ENCODE data around the gene TMEM154.

The TMEM154 gene

DNA sequence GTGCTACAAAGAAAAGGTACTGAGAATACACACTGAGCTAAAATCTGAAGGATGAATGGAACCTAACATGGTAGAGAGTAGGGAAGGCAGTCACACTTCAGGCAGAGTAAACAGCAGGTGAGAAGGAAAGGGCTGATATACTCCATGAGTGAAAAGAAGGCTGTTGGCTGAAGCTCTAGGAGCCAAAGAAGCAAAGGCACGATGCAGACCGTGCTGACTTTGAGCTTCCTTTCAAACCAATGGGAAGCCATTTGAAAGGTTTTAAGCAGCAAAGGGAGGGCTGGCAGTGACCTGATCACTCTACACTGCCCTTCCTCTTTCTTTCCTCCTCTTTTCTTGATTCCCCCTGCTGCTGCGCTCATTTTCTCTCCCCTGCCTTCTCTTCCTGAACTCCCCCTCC, 66.4 kb downstream of the TMEM154 start:
- Histone ChIP-seq H3K4me1 (ENCODE audit: low read length) (peaks cover 7% of the 10 kb centered on the region), H3K9ac (ENCODE audit: low read length) (no peak overlapping the region), H2AFZ (ENCODE audit: low read depth, low read length) (no peak overlapping the region), H4K20me1 (ENCODE audit: insufficient read depth, low read length) (no peaks in the 10 kb centered on the region), H3K27ac (ENCODE audit: low read length) (no peak overlapping the region), H3K9me3 (ENCODE audit: insufficient read depth, low read length) (no peaks in the 10 kb centered on the region), H3K36me3 (replicated peaks; ENCODE audit: low read depth, low read length) (no peaks in the 10 kb centered on the region), H3K4me2 (ENCODE audit: low read length) (no peak overlapping the region), H3K79me2 (ENCODE audit: low read length) (no peaks in the 10 kb centered on the region), H3K27me3 (ENCODE audit: low read depth, low read length) (peaks cover 35% of the 10 kb centered on the region), H3K4me3 (ENCODE audit: low read length) (no peak overlapping the region)
- TF ChIP-seq, protein P1, sequence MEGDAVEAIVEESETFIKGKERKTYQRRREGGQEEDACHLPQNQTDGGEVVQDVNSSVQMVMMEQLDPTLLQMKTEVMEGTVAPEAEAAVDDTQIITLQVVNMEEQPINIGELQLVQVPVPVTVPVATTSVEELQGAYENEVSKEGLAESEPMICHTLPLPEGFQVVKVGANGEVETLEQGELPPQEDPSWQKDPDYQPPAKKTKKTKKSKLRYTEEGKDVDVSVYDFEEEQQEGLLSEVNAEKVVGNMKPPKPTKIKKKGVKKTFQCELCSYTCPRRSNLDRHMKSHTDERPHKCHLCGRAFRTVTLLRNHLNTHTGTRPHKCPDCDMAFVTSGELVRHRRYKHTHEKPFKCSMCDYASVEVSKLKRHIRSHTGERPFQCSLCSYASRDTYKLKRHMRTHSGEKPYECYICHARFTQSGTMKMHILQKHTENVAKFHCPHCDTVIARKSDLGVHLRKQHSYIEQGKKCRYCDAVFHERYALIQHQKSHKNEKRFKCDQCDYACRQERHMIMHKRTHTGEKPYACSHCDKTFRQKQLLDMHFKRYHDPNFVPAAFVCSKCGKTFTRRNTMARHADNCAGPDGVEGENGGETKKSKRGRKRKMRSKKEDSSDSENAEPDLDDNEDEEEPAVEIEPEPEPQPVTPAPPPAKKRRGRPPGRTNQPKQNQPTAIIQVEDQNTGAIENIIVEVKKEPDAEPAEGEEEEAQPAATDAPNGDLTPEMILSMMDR (IDR thresholded peaks at IDR 0.05; ENCODE audit: low read depth, low read length), result no peak
- no peak for TF ChIP-seq EZH2phosphoT487 (IDR thresholded peaks at IDR 0.05; ENCODE audit: low read depth)

DNA sequence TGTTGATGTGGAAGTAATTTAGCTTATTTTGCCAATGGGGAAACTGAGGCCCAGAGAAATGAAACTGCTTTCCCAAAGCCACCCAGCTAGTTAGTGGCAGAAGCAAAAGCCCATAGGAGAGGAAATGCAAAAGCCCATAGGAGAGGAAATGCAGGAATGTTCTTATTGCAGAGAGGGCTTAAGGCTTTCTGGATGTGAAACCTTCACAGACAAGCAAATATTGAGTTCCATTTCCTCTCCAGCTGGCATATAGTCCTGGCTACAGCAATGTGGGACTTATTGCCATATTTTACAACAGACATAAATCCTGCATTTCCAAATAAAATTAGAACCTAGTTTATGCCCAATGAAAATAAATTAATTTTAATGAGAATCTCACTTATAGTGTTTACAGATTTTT, 69.7 kb downstream of the TMEM154 start:
- Histone ChIP-seq H3K79me2 (ENCODE audit: low read length) (no peaks in the 10 kb centered on the region), H3K9me3 (ENCODE audit: insufficient read depth, low read length) (no peaks in the 10 kb centered on the region), H3K27ac (ENCODE audit: low read length) (no peak overlapping the region), H4K20me1 (ENCODE audit: insufficient read depth, low read length) (no peaks in the 10 kb centered on the region), H3K36me3 (replicated peaks; ENCODE audit: low read depth, low read length) (no peaks in the 10 kb centered on the region), H3K9ac (ENCODE audit: low read length) (no peak overlapping the region), H3K4me1 (ENCODE audit: low read length) (peaks cover 7% of the 10 kb centered on the region), H3K4me2 (ENCODE audit: low read length) (no peak overlapping the region), H3K4me3 (ENCODE audit: low read length) (no peak overlapping the region), H2AFZ (ENCODE audit: low read depth, low read length) (no peak overlapping the region), H3K27me3 (ENCODE audit: low read depth, low read length) (peaks cover 46% of the 10 kb centered on the region)
- TF ChIP-seq EZH2phosphoT487 (IDR thresholded peaks at IDR 0.05; ENCODE audit: low read depth), result no peak
- TF ChIP-seq, protein P1 (IDR thresholded peaks at IDR 0.05; ENCODE audit: low read depth, low read length), result no peak

DNA sequence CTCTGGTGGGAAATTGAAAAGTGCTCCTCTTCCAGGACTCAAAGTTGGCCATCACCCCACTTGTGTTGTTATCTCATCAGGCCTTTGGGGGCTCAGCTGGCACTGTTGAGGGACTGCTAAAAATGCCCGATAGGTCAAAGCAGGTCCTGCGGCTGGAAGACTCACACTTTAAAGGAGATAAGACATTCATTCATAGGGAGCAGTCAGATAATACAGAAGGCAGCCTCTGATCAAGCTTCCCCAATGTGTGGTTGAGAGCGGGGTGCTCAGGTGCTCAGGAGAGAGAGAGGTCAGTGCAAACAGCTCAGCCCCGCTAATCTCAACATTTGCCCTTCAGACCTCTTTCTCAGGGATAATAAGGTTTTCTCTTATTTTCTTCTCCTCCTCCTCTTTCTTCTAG, 70.3 kb downstream of the TMEM154 start:
- H3K9ac ChIP-seq (ENCODE audit: low read length), result no peak overlapping the region
- no peak overlapping the region for H2AFZ ChIP-seq (ENCODE audit: low read depth, low read length)
- peaks cover 7% of the 10 kb centered on the region for H3K4me1 ChIP-seq (ENCODE audit: low read length)
- H3K79me2 ChIP-seq (ENCODE audit: low read length), result no peaks in the 10 kb centered on the region
- no peak overlapping the region for H3K4me3 ChIP-seq (ENCODE audit: low read length)
- H3K27ac ChIP-seq (ENCODE audit: low read length), result no peak overlapping the region
- no peak overlapping the region for H3K4me2 ChIP-seq (ENCODE audit: low read length)
- TF ChIP-seq, protein P1 (IDR thresholded peaks at IDR 0.05; ENCODE audit: low read depth, low read length), result no peak
- TF ChIP-seq EZH2phosphoT487 (IDR thresholded peaks at IDR 0.05; ENCODE audit: low read depth), result no peak
- peaks cover 42% of the 10 kb centered on the region for H3K27me3 ChIP-seq (ENCODE audit: low read depth, low read length)
- H3K36me3 ChIP-seq (replicated peaks; ENCODE audit: low read depth, low read length), result no peaks in the 10 kb centered on the region
- H4K20me1 ChIP-seq (ENCODE audit: insufficient read depth, low read length), result no peaks in the 10 kb centered on the region
- no peaks in the 10 kb centered on the region for H3K9me3 ChIP-seq (ENCODE audit: insufficient read depth, low read length)

DNA sequence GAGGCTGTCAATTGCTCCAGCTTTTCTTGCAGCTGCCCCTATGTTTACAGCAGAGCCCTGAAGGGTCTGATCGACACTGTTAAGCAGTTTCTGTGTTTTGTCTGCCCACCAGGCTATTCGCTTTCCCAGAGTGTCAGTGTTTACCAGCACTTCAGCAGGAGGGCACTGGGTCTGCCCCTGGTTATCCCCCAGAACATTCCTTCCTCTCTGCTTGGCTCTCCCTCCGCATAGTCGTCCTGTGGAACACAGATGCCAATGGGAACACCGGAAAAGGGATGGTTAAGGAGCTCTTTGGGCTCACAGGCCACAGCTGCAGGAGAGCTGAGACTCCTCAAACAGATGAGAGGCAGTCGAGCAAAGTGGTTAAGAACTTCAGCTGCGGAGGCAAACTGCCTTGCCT, 72.6 kb downstream of the TMEM154 start:
- H3K4me2 ChIP-seq (ENCODE audit: low read length), result no peak overlapping the region
- no peaks in the 10 kb centered on the region for H3K9me3 ChIP-seq (ENCODE audit: insufficient read depth, low read length)
- no peak overlapping the region for H3K9ac ChIP-seq (ENCODE audit: low read length)
- no peak overlapping the region for H3K4me3 ChIP-seq (ENCODE audit: low read length)
- no peaks in the 10 kb centered on the region for H3K36me3 ChIP-seq (replicated peaks; ENCODE audit: low read depth, low read length)
- peaks cover 7% of the 10 kb centered on the region for H3K4me1 ChIP-seq (ENCODE audit: low read length)
- H3K27ac ChIP-seq (ENCODE audit: low read length), result no peak overlapping the region
- H3K27me3 ChIP-seq (ENCODE audit: low read depth, low read length), result peaks cover 39% of the 10 kb centered on the region
- no peaks in the 10 kb centered on the region for H3K79me2 ChIP-seq (ENCODE audit: low read length)
- TF ChIP-seq, protein P1 (IDR thresholded peaks at IDR 0.05; ENCODE audit: low read depth, low read length), result no peak
- no peak for TF ChIP-seq EZH2phosphoT487 (IDR thresholded peaks at IDR 0.05; ENCODE audit: low read depth)
- no peaks in the 10 kb centered on the region for H4K20me1 ChIP-seq (ENCODE audit: insufficient read depth, low read length)
- H2AFZ ChIP-seq (ENCODE audit: low read depth, low read length), result no peak overlapping the region
